ENCODE measurements around the gene ITPR1. TPM values are rescaled to one million over a fixed set of nuclear protein-coding genes. Genes with fewer than 3 reads are reported as not detected.
A peak's percentile ranks its signal among the peaks of the same experiment; 100 is the strongest.

ITPR1 gene
- total and polyA plus RNA-seq, 5 experiments from 2014 or later = 8.3 to 80.4 (median 10.6) TPM

DNA sequence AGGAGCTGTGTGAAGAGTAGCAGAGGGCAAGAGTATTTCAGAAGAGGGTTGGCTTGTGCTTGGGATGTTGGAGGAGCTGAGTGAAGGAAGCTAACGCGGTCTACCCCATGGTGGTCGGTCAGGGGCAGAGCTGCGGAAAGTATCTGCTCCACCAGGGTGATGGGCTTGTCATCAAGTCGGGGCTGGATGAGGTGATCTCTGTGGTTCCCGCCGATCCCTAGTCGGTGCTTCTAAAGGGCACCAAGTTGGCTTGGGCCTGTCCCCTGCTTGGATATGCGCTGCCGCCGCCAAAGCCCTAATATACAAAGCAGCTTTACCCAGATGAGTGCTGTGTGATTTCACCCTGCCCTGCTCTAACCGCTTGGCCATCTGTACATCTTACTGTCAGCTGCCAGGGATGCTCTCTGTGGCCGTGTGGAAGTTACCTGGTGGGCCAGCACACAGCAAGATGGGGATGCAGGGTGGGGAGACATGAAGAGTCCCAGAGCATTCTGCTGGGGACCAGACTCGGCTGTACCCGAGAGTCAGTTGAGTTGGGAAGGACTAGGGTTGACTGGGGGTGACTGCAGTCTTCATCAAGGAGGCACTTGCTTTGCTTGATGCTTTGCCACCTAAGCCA lies 260.0 kb downstream of the ITPR1 start:
- POLR2A ChIA-PET = no interaction called here

GRCh38 chr3:4754180-4755086 lies 261.3 kb downstream of the ITPR1 start:
- POLR2A ChIA-PET = no interaction called here
- Mint-ChIP-seq H3K36me3 (peaks cover 0 to 51% (median 35%) of the 10 kb centered on the region in 3 donors), H3K9me3 (no peaks in the 10 kb centered on the region), H3K4me1 (peaks cover 8 to 62% (median 27%) of the 10 kb centered on the region in 4 donors), H3K27ac (peak overlapping the region in 1 of 10 donors; percentile 63), H3K27me3 (no peaks in the 10 kb centered on the region), H3K4me3 (no peak overlapping the region)
- DNase-seq = no peak
- no peak for ATAC-seq

More for the DNA sequence above, 260.0 kb downstream of the ITPR1 start:
- DNase-seq (no peak), ATAC-seq (no peak)
- peak overlapping the region in 1 of 10 donors; percentile 66 for H3K27ac Mint-ChIP-seq
- H3K9me3 Mint-ChIP-seq = no peaks in the 10 kb centered on the region
- H3K36me3 Mint-ChIP-seq = peaks cover 6 to 49% (median 27%) of the 10 kb centered on the region in 3 donors
- H3K4me1 Mint-ChIP-seq = peaks cover 10 to 67% (median 37%) of the 10 kb centered on the region in 4 donors
- H3K4me3 Mint-ChIP-seq = peak overlapping the region in 1 of 10 donors; percentile 35
- H3K27me3 Mint-ChIP-seq = no peaks in the 10 kb centered on the region

DNA sequence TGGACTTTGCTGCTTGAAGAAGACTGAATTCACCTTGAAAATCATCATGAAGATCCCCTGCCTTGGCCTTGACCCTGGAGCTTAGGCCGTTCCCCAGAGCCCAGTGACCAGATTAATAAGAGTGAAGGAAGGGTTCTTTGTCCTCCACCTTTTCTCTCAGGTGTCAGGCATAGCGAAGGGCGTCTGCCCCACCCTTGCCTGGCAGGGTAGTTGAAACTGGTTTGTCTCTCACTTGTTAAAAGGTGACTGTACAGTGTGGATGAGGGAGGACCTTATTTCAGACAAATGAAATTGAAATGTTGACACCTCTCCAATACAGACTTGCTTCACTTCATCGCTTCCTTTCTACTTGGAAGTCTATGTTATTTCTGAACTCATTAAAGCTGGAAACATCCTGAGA lies 262.4 kb downstream of the ITPR1 start:
- no peaks in the 10 kb centered on the region for H3K9me3 Mint-ChIP-seq
- DNase-seq = no peak
- H3K27me3 Mint-ChIP-seq = no peaks in the 10 kb centered on the region
- ATAC-seq = no peak
- H3K27ac Mint-ChIP-seq = no peak overlapping the region
- H3K4me1 Mint-ChIP-seq = peaks cover 11 to 56% (median 20%) of the 10 kb centered on the region in 4 donors
- H3K36me3 Mint-ChIP-seq = peaks cover 6 to 53% (median 38%) of the 10 kb centered on the region in 3 donors
- POLR2A ChIA-PET = no interaction called here
- H3K4me3 Mint-ChIP-seq = no peak overlapping the region

- ATAC-seq (no peak), DNase-seq (no peak)
- POLR2A ChIA-PET = no interaction called here
- Mint-ChIP-seq H3K9me3 (no peaks in the 10 kb centered on the region), H3K36me3 (peaks cover 8 to 53% (median 45%) of the 10 kb centered on the region in 3 donors), H3K4me3 (no peak overlapping the region), H3K27me3 (no peaks in the 10 kb centered on the region), H3K4me1 (peaks cover 5 to 50% (median 20%) of the 10 kb centered on the region in 4 donors), H3K27ac (peak overlapping the region in 1 of 10 donors; percentile 29)
Observed at GRCh38 chr3:4756057-4756775, 263.1 kb downstream of the ITPR1 start.

DNA sequence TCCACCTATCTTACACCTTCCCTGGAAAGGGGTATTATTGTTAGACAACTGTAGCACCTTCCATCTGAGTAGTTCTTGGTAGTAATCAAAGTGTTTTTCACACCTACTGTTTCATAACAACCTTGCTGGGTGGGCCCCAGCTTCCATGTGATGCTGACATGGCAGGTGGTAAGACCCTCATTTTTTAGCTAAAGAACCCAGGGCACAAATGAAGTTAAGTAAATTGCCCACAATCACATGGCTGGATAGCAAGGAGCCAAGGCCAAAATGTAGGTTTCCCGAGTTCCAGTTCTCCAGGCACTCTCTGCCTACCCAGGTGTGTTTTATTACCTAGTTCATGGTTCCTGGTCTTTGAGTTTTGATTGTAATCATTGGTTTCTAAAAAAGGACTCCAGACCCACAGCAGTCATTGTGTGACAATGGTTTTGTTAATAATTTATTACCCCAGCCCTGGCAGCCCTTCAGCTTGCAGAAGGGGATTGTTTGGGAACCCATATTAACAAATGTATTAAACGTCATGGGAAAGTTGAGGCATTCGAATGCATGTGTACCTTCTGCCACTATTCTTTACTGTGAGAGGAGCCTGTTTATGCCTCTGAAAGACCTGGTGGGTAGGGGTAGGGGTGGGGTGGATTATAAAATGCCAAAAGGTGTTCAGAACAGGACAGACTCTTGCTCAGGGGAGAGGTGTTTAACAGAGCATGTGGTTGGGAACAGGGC lies 263.9 kb downstream of the ITPR1 start:
- ATAC-seq = no peak
- Mint-ChIP-seq H3K27ac (no peak overlapping the region), H3K36me3 (peaks cover 10 to 56% (median 48%) of the 10 kb centered on the region in 3 donors), H3K4me3 (no peak overlapping the region), H3K9me3 (no peaks in the 10 kb centered on the region), H3K27me3 (no peaks in the 10 kb centered on the region), H3K4me1 (peaks cover 4 to 42% (median 16%) of the 10 kb centered on the region in 4 donors)
- POLR2A ChIA-PET = no interaction called here
- no peak for DNase-seq

GRCh38 chr3:4757575-4758248 lies 264.6 kb downstream of the ITPR1 start:
- Mint-ChIP-seq H3K36me3 (peaks cover 10 to 61% (median 55%) of the 10 kb centered on the region in 3 donors), H3K4me1 (peaks cover 4 to 35% (median 16%) of the 10 kb centered on the region in 4 donors), H3K27ac (peak overlapping the region in 1 of 10 donors; percentile 25), H3K9me3 (peaks cover 0 to 1% (median 0%) of the 10 kb centered on the region in 9 donors), H3K27me3 (no peaks in the 10 kb centered on the region), H3K4me3 (no peak overlapping the region)
- ATAC-seq = no peak
- no peak for DNase-seq
- POLR2A ChIA-PET = no interaction called here

GRCh38 chr3:4758249-4758860 lies 265.2 kb downstream of the ITPR1 start:
- H3K4me1 Mint-ChIP-seq = peaks cover 4 to 32% (median 11%) of the 10 kb centered on the region in 4 donors
- peaks cover 0 to 4% (median 0%) of the 10 kb centered on the region in 9 donors for H3K9me3 Mint-ChIP-seq
- no peak overlapping the region for H3K4me3 Mint-ChIP-seq
- POLR2A ChIA-PET = no interaction called here
- no peak for DNase-seq
- peaks cover 10 to 64% (median 60%) of the 10 kb centered on the region in 3 donors for H3K36me3 Mint-ChIP-seq
- no peak overlapping the region for H3K27ac Mint-ChIP-seq
- no peak for ATAC-seq
- no peaks in the 10 kb centered on the region for H3K27me3 Mint-ChIP-seq

- Mint-ChIP-seq H3K27ac (peak overlapping the region in 3 of 10 donors; percentile 39 to 53 (median 52)), H3K4me1 (peaks cover 4 to 31% (median 11%) of the 10 kb centered on the region in 4 donors), H3K4me3 (no peak overlapping the region), H3K9me3 (peaks cover 0 to 4% (median 0%) of the 10 kb centered on the region in 9 donors), H3K27me3 (no peaks in the 10 kb centered on the region), H3K36me3 (peaks cover 10 to 66% (median 63%) of the 10 kb centered on the region in 3 donors)
- ATAC-seq (no peak), DNase-seq (no peak)
- POLR2A ChIA-PET = no interaction called here
Observed at GRCh38 chr3:4758957-4759656, 266.0 kb downstream of the ITPR1 start.

DNA sequence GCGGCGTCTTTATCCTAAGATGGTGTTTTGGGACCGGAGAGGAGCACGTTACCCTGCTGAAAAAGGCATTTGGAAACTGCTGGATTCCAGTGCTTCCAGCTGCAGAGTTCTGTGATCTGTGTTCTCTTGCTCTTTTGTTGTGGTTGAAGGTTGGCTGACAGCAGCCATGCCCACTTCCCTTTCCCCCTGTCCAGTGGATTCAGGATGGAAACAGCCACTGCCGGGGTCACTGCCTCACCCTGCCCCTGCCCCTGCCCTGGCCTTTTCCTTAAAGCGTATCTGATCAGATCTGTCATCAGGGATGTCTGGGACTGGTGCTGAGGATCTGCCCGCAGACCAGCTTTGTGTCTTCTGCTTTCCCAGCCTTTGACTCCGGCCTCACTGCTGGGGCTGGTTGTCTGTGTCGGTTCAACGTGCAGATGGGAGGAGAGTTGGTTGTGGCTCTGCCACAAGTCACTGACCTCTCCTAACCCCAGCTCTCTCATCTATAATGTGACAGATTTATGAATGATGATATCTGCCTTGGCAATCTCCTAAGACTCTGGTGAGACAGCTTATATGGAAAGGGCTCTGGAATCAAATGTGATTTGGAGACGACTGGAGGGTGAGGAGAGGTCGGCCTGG lies 266.7 kb downstream of the ITPR1 start:
- Mint-ChIP-seq H3K4me1 (peaks cover 4 to 25% (median 13%) of the 10 kb centered on the region in 4 donors), H3K27me3 (no peaks in the 10 kb centered on the region), H3K27ac (peak overlapping the region in 3 of 10 donors; percentile 45 to 81 (median 53)), H3K36me3 (peaks cover 10 to 66% (median 63%) of the 10 kb centered on the region in 3 donors), H3K9me3 (peaks cover 0 to 4% (median 0%) of the 10 kb centered on the region in 9 donors), H3K4me3 (no peak overlapping the region)
- no peak for ATAC-seq
- no peak for DNase-seq
- POLR2A ChIA-PET = no interaction called here

GRCh38 chr3:4761759-4762158 lies 268.6 kb downstream of the ITPR1 start:
- H3K4me3 Mint-ChIP-seq = no peak overlapping the region
- peaks cover 26 to 82% (median 75%) of the 10 kb centered on the region in 3 donors for H3K36me3 Mint-ChIP-seq
- H3K4me1 Mint-ChIP-seq = peaks cover under 1 to 12% (median 7%) of the 10 kb centered on the region in 4 donors
- H3K9me3 Mint-ChIP-seq = peaks cover 0 to 15% (median 4%) of the 10 kb centered on the region in 9 donors
- ATAC-seq (no peak), DNase-seq (no peak)
- no peaks in the 10 kb centered on the region for H3K27me3 Mint-ChIP-seq
- POLR2A ChIA-PET = no interaction called here
- H3K27ac Mint-ChIP-seq = peak overlapping the region in 1 of 10 donors; percentile 25

All from naive thymus-derived CD8-positive, alpha-beta T cell (primary cell).